Measurements from ENCODE around the gene IL18R1. TPM values are rescaled to one million over a fixed set of nuclear protein-coding genes. Genes with fewer than 3 reads are reported as not detected.

The IL18R1 gene
- total and polyA plus RNA-seq, 9 of the 15 experiments (the other 6 are each of a cell fraction or from before 2014, with no cell fraction given), result 0.55 to 10.0 (median 2.5) TPM

DNA sequence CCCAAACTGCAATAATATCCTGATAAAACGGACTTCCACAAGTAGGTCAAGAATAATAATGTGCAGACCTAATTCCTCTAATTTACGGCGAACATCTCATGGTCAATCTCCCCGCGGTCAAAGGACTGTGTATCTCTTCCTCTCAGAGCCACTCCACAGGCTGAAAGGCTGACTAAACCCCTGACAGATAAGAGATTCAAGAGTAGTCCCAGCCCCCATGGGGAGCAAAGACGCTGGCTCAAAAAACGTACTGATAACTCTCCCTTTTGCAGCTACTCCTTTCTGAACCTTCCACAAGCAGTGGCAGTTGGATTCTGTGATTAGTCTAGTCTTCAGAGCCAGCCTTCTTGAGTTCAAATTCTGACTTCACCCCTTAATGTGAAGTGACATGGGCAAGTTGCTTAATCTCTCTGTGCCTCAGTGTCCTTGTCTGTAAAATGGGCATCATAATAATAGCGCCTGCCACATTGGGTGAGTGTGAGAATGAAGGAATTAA, 19.7 kb upstream of the IL18R1 start (continued):
- TF ChIP-seq ZNF778 (CRISPR knock-in tag; IDR thresholded peaks at IDR 0.05) (no peak), XRCC3 (IDR thresholded peaks at IDR 0.05) (no peak; the same call in 1 of the 2 replicates), ZNF282 (CRISPR knock-in tag; IDR thresholded peaks at IDR 0.05) (no peak), ZNF175 (CRISPR knock-in tag; IDR thresholded peaks at IDR 0.05; ENCODE audit: low read depth) (peak; percentile 86; the same call in 1 of the 2 replicates), PTBP1 (IDR thresholded peaks at IDR 0.05; ENCODE audit: low read depth, low read length) (0 out of 2 replicates have a peak, but pooled peaks have one; percentile 51), KDM5B (IDR thresholded peaks at IDR 0.05; ENCODE audit: insufficient replicate concordance, low read depth, low read length) (no peak), ARID4B (CRISPR knock-in tag; IDR thresholded peaks at IDR 0.05) (no peak), CHD2 (IDR thresholded peaks at IDR 0.05; ENCODE audit: low read depth, low read length) (no peak), TCF15 (CRISPR knock-in tag; IDR thresholded peaks at IDR 0.05) (no peak), HEY1 (CRISPR knock-in tag; IDR thresholded peaks at IDR 0.05; ENCODE audit: borderline replicate concordance) (no peak), ZNF699 (CRISPR knock-in tag; IDR thresholded peaks at IDR 0.05; ENCODE audit: insufficient replicate concordance) (no peak), HNRNPK (IDR thresholded peaks at IDR 0.05; ENCODE audit: low read depth, low read length, poor library complexity, severe bottlenecking) (no peak), POLR3G (IDR thresholded peaks at IDR 0.05; ENCODE audit: extremely low read depth, insufficient read length, insufficient replicate concordance) (no peak), NCOA1 (IDR thresholded peaks at IDR 0.05; ENCODE audit: low read depth) (peak; percentile 89), ZFP30 (CRISPR knock-in tag; IDR thresholded peaks at IDR 0.05; ENCODE audit: borderline replicate concordance) (no peak), HCFC1 (IDR thresholded peaks at IDR 0.05; ENCODE audit: low read depth, low read length) (no peak), PHF8 (IDR thresholded peaks at IDR 0.05; ENCODE audit: borderline replicate concordance, low read length) (no peak)
- TF ChIP-seq, protein P1, sequence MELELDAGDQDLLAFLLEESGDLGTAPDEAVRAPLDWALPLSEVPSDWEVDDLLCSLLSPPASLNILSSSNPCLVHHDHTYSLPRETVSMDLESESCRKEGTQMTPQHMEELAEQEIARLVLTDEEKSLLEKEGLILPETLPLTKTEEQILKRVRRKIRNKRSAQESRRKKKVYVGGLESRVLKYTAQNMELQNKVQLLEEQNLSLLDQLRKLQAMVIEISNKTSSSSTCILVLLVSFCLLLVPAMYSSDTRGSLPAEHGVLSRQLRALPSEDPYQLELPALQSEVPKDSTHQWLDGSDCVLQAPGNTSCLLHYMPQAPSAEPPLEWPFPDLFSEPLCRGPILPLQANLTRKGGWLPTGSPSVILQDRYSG (tag; conservative IDR thresholded peaks at IDR 0.05; ENCODE audit: low read depth), result no peak
- TF ChIP-seq, protein P2, sequence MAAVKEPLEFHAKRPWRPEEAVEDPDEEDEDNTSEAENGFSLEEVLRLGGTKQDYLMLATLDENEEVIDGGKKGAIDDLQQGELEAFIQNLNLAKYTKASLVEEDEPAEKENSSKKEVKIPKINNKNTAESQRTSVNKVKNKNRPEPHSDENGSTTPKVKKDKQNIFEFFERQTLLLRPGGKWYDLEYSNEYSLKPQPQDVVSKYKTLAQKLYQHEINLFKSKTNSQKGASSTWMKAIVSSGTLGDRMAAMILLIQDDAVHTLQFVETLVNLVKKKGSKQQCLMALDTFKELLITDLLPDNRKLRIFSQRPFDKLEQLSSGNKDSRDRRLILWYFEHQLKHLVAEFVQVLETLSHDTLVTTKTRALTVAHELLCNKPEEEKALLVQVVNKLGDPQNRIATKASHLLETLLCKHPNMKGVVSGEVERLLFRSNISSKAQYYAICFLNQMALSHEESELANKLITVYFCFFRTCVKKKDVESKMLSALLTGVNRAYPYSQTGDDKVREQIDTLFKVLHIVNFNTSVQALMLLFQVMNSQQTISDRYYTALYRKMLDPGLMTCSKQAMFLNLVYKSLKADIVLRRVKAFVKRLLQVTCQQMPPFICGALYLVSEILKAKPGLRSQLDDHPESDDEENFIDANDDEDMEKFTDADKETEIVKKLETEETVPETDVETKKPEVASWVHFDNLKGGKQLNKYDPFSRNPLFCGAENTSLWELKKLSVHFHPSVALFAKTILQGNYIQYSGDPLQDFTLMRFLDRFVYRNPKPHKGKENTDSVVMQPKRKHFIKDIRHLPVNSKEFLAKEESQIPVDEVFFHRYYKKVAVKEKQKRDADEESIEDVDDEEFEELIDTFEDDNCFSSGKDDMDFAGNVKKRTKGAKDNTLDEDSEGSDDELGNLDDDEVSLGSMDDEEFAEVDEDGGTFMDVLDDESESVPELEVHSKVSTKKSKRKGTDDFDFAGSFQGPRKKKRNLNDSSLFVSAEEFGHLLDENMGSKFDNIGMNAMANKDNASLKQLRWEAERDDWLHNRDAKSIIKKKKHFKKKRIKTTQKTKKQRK (IDR thresholded peaks at IDR 0.05; ENCODE audit: borderline replicate concordance, low read depth, low read length), result no peak

Measured in K562 (cell line).